Fibroblast of skin of left biceps (primary cell): Measurements from ENCODE around the gene CARS1.

ENCODE experiments used
- DNase-seq, 2 experiments: peaks; one replicate each; pipeline ENCODE4 v3.0.0-alpha.2; 2013; ENCODE audit warnings: low read depth in 2 of 2

CARS1 gene

DNA sequence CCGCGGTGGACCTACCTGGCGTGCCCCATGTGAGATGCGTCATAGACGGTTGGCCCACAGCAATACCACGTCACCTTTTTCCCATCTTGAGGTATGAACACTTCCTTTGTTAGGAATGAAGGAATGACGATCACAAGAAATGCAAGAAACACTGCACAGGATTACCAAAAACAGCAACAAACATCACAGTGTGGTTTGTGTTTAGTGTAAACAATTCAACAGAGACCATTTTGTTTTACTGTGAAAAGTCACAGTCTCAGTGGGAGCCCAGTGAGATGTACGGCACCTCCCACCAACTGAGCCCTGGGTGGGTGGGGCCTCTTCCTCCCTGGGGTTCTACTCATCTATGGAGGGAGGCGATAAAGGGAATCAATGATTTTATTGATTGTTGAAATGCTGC, 16.3 kb downstream of the CARS1 start:
- no peak for DNase-seq

DNA sequence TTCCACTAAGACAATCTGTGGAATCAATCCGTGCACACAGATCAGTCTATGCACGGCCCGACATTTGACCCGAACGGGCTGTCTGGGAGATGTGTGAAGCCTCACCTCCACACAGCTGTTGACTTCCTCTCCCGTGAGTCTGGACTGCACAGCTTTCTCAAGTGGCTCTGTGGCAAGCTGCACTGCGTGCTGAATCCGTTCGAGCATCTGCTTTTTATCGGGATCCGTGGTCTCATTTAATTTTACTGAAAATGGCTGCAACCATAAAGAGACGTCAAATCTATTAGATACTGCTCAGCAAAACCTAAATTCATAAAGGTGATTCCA, 19.3 kb downstream of the CARS1 start:
- DNase-seq, result no peak

DNA sequence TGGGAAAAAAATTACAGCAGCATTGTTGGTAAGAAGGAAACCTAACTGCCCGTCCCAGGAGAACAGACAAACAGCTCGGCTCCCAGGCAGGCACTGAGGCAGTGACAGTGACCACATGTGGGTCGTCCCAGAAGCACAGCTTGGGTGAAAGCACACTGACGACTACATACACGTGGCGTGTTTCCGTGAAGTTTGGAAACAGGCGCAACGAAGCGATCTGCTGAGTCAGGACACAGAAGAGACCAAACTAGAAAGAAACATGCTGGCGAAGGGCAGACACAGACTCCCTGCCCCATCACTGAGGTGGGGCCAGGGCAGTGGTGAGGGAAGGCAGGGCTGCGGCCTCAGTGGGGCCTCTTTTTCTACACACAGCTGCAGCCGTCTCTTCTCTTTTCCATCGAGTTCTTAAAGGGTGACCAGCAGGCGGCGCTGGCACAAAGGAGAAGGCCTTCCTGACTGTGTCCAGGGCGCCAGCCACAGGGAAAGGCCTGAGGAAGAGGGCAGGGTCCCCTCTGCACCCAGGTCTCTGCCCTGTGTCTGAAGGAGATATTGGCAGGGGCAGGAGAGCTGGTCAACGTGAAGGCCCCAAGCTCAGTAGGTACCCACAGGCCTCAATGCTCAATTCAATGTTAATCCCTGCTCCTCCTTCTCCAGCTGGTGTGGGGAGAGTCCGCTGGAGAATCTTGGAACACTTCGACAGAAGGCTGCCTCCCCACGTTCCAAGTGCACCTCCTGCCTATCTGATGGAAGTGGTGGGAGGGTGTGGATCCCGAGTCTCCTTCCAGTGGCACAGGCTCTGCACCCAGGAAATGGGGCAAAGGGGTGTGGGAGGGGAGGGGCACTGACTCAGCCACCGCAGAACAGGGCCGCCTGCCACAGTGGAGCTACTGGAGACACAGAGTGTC, 19.9 kb downstream of the CARS1 start:
- DNase-seq, result peak in 1 of 2 experiments; percentile 37

DNA sequence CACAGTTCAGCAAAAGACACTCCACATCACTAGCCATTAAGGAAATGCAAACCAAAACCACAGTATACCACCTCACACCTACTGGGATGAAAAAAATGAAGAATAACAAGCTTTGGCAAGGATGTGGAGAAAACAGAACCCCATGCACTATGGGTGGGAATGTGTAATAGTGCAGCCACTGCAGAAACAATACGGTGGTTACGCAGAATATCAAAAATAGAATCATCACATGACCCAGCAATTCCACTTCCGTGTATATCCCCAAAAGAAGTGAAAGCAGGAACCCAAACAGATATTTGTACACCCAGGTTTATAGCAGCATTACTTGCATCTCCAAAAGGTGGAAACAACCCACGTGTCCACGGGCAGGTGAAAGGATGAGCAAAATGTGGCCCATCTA, 20.8 kb downstream of the CARS1 start:
- DNase-seq, result no peak

DNA sequence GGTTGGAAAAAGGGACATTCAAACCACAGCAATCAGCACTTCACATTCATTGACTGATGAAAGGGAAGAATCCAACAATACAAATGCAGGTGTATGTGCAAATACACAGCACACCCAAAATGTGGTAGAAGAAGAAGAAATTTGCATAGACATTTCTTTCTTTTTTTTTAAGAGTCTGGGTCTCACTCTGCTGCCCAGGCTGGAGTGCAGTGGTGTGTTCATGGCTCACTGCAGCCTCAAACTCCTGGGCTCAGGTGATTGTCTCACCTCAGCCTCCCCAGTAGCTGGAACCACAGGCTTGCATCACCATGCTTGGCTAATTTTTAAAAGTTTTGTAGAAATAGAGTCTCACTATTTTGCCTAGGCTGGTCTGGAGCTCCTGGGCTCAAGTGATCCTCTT, 21.9 kb downstream of the CARS1 start:
- no peak for DNase-seq

DNA sequence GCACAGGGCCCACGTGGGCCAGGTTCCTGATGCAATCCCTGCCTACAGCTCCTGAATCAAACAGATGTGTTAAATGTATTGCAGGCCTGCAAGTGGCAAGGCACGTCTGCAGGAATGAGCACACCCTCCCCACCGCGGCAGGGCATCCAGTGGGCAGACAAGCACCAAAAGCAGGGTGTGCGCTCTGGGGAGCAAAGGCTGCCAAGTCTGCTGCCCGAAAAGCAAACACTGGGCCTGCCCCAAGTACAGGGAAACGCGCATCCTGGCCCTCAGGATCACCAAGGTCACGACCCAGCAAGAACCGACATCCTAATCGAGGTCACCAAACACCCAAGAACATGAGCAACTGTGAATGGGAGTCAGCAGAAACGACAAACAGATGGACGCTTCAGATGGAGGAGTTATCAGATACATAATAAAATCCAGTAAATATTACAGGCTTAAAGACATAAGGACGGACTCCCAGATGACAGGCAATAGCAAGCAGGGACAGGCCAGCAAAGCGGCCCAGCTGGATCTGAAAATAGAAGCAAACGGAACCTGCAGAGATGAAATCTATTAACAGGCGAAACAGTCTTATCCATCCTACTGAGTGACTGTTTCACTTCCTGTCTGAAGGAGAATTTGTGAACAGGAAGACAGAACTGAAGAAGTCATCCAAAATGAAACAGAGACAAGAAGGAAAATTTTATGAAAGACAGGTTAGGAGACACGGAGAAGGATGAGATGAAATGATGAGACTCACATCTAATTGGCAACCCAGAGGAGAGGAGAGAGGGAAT, 26.7 kb downstream of the CARS1 start:
- no peak for DNase-seq

DNA sequence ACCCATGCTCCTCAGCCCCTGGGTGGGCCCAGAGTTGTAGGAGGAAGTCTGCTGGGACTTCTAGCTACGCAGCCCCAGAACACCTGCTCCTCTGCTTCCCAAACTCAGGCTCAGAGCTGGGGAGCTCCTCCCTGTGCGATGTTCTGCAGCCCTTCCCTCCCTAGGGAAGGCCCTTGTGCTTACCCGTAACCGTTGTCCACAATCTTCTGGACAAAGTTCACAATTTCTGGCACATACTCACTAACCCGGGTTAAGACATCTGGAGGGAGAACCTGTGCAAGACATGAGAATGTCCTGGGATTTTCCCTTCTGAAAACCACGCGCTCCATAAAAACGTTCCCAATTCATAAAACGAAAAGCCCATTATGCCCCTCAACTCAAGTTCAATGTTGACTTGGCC, 28.4 kb downstream of the CARS1 start:
- no peak for DNase-seq

DNA sequence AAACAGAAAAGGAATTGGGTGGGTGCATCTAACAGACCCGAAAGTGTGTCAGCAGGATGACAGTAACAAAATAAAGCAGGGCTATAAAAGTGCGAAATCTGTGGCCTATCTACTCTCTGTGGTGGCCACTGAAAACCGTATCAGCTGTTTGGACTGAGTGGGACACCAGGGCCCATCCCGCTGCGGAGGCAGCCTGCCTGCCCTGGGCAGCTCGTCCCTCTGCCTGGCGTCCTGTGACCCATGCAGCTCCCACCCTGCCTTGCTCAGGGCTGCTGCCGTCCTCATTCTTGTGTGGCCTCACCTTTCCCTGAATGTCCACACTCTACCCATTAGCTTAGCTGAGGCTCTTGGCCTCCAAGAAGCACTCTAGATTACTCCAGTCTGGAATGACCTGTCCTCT, 30.4 kb downstream of the CARS1 start:
- no peak for DNase-seq

DNA sequence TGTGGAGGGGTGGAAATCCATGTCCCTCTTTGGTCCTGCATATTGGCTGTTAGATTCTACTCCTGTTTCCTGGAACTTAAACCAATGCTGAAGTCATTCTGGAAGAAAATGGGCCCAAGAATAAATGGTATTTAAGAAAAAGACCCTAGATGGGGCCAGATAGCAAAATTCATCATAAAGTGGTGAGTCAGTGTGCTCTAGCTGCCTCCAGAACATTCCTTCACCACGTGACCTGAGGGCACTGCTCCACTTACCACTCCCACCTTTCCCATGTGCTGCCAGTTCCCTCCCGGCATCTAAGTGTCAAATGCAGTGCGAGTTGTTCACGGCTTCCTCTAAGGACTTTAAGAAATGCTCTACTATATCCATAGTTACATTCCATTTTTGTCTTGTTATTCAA, 34.2 kb downstream of the CARS1 start:
- peak; percentile 25 to 32 for DNase-seq

DNA sequence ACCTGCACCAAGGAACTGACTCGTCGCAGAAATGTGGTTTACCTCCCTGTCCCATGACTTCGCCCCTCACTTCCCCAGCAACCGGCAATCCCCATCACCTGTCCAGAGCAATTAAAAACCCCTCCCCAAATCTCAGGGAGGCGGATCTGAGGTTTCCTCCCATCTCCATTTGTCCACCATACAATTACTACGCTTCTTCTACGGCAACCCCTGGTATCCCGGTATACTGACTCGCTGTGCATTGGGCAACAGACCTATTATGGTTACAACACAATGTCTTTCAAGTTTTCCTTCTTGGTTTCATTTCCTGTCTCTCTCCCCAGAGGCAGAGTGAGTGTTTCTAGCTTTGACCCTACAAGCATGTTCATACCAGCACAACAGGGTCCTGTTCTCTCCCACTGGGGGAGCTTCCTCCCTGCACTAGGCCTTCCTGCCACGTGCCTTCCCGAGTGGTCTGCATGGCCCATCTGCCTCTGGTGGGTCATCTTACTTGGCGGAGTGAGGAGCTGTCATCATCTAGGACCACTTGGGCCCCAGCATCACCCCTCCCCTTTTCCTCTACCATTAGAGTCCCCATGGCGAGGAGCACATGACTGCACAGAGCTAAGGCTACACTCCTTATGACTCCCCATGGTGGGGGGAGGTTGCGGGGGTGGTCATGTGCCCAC, 34.8 kb downstream of the CARS1 start:
- DNase-seq, result peak; percentile 31 to 38

DNA sequence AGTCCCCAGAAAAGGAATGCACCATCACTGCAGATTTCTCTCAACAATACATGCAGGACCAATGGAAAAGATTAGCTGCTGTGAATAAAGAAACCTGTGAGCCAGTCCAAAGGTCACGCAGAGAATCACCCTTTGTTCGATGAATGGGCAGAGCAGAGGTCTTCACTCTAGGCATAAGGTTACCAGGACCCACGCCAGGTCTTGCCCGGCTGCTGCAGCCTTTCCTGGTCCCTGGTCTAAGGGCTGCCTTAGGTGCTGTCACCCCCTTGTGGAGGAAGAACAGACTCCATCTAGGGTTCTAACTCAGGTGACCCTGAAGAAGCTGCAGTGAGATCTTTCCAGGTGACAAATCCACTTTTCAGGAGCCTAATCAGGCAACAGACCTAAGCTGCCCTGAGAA, 36.1 kb downstream of the CARS1 start:
- no peak for DNase-seq

DNA sequence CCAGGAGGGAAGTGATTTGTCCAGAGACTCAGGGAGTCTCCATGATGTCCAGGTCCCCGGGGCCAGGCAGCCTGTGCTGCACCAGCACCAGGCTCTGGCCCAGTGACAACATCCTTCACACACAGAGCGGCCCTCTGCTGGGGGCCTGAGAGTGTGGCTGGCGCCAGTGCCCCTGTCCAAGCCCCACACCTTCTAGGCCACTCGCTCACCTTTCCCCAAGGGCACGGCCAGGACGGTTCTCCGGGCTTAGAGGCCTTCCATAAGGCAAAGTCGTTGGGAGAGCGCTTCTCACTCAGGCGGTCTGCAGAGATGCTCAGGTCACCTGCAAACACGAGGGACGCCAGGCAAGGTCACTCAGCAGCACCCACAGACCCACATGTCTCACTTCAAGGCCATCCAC, 37.2 kb downstream of the CARS1 start:
- DNase-seq, result no peak

DNA sequence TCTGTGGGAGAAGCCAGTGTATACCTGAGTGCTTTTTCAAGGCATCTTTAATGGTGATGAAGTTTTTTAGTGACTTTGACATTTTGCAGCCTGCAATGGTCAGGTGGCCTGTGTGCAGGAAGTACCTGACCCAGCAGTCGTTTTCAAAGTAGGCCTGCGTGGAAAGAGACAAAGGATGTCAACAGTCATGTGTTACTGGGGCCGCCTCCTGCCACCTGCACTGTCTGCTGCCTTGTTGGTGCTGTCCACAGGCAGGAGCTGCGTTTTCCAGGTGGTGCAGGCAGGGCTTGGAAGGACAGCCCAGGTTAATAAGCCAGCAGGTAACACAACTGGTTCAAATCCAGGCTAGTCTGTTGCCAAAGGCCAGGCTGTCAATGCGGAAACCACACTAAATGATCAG, 38.6 kb downstream of the CARS1 start:
- DNase-seq, result no peak

DNA sequence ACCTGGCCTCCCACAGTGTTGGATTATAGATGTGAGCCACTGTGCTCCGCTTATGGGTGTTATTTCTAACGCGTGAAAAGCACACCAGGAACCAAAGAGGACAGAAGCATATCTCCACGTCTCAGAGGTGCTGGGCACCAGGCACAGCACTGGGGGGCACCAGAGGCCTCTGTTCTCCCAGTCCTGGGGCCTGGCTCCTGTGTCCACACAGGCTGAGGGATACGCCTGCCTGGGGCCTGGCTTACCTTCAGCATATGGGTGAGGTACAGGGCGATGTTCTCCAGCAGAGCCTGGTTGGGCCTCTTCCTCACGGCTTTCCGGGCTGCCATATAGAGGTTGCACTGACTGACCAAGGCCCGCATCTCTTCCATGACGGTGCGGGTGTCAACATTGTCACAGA, 40.4 kb downstream of the CARS1 start:
- no peak for DNase-seq

DNA sequence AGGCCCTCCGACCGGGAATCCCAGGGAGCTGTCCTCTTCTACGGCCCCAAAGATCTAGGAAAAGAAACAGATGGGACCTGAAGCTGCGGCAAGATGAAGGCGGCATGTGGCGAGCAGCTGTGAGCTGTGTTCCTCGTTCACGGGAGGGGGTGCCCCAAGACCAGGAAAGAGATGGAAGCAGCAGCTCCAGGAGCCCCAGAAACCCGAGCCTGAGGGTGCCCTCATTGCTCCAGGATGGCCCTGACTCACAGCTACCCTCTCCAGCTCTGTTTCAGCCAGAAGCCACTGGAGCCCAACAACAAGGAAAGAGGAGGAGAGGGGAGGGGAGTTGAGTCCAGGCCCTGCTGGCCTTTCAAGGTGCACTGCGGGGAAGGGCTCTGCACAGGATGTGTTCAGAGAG, 41.4 kb downstream of the CARS1 start:
- no peak for DNase-seq

DNA sequence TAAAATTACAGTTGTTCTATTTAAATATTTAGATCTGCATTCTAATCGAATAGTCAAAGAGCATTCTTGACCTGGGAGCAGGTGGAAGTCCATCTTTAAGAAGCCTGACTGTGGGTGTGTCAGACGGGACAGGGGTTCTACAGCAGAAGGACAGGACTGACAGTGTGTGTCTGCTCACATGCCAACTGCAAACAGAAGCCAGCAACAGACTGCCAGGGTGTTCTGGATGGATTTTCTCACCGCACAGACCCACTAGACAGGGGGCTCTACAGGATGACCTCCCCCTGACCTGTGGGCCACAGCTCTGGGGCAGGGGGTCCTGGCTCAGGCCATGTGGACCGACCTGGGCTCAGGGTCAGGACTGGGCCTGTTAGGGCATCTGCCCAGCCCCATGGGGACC, 42.3 kb downstream of the CARS1 start:
- no peak for DNase-seq

DNA sequence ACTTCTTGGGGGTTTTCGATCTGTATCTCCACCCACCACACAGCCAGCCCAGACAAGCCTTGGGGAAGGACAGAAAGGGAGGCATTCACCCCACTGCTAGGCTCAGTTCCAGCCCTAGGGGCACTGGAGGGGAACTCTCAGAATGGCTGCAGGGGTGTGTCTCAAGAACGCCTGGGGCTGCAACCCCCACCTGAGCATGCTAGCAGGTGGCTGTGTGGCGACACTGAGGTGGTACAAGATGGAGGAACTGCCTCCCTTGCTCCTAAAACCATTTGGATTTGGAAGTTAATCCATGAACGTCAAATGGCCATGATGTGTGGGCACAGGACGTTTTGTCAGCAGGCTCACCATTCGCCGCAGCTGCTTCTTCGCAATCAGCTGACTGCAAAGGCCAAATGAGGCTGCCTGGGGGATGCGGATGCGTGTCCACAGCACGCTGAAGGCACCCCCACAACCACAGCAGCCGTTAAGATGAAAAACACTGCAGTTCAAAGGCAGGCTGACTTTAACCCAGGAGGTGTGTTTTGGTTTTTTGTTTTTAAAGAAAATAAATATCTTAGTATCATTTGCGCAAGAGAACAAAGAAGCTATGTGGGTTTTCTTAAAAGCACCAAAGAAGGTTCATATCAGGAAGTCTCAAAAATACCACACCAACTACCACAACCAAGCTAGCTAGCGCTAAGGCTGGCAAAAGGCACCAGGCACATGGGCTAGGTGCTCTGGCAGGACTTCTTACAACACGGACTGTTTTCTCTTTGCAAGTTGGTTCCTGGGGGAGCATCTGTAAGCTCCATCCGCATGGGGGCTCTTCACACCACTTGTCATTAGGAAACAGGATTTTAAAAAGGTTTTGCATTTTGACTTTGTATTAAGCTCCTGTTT, 42.9 kb downstream of the CARS1 start:
- no peak for DNase-seq

DNA sequence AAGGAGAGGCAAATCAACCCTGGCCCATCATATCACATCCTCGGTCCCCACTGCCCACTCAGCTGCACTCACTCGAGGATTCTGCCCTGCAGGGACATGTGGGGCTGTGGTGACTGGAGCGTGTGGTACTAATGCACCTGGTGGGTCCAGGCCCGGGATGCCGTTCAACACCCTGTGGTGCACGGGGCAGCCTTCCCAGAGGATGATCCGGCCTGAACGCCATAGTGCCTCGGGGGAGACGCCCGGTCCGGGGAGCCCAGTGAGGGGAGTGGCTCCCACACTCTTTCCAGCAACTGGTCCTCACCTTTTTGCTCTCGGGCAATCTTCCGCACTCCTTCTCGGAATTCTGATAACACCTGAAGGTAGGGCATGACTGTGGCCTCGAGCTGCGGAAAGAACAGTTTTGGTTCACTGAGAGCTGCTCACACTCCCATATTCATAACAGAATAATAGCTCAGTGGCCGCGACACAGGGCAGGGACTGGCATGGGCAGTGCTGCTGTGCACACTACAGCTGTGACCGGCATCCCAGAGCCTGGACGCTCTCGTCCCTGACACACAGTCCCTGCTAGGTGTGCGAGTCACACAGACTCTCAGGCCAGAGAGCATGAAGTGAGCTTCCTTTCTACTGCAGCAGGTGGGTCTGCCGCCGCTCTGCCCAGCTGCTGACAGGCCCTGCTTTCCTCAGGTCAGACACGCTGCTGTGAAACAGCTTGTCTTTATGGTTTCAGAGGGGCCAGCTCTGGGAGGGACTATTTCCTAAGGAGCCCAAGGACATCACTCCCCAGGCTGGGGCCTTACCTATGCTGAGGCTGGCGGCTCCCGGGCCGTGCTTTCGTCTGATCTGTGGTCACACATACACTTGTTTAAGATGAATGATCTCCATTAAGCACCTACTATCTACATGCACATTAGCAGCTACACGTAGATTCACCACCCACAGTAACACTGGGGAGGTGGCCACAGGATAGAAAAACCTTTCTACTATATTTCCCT, 45.0 kb downstream of the CARS1 start:
- DNase-seq, result no peak

DNA sequence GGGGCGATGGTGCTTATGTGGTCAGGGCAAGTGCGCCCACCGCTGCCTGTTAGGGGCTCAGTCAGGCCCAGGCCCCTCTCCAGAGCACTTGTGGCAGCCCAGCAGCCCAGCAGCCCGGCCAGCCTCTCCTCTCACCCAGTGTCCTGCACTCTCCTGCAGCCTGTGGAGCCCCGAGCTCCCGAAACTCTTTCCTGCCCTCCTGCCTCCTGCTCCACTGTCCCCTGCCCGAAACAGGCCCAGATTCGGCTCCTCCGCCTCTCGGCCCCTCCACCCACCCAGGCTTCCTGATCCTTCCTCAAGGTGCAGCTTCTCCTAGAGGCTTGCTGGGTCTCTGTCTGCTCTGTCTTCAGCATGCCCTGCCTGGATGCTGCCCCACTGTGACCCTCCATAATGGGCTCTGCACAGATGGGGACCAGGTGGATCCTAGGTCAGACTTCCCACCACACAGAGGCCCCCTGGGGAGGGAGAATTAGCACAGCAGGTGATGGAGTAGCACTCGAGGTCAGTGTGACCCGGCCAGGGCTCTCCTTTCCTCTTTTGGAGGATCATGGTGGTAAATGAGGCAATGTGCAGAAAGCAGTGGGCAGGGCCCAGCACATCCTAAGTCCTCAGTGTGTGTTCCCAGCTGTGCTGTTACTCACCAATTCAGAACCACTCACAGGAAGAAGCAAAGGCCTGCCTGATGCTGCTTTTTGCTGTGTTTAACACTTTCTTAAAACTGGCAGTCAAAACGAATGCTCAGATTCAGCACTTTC, 46.5 kb downstream of the CARS1 start:
- DNase-seq, result no peak

DNA sequence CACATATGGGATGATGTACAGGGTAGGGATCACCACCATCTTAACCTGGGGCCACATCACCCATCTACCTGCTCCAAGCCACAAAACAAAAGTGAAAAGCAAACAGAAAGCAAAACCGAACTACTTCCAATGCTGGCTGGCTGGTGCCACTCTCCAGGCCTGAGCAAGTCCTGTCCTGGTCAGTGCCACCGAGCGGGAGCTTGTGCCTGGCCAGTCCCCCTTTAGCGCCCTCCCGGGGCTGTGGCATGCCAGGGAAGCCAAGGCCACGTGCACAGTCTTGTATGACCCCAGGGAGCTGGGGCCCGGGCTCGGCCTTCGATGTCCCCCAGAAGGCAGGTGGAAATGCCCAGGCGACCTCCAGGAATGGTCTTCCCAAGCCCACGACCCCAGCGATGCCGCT, 47.2 kb downstream of the CARS1 start:
- DNase-seq, result no peak
